Measurements from ENCODE around the gene RAI1.

The RAI1 gene

DNA sequence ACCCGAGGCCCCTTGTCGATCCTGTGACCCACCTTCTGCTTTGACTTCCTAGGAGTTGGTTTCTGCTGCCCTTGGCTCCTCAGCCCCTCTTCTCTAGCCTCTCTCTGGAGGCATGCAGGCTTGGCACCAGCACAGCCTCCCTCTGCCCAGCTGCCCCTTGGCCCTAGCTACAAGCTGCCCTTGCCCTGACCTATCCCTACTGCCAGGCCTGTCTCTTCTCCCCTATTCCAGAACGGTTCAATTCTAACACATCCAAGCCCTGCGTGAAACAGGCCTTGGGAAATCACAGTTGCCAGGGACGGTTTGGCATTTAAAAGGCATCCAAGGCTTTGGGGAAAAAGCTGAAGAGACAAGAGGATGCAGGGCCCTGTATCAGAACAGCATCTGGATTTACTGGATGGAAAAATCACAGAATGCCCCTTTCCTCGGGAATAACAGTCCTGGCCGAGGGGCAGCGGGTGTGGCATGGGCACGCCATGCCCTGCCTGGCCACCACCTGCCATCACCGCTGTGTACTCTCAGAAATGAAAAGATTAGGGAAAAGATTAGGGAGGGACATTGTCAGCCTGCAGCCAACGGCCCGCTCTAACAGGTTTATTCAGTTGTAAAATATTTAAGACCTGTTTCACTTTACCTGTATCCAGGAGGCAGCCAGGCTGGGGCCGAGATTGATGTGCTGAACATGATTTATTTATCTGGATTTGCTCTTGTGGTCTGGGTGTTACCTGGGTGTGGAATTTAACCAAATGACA, 15.8 kb downstream of the RAI1 start:
- no peak for FAIRE-seq
- DNase-seq (ENCODE audit: insufficient read length) = no peak
- TF ChIP-seq TAF1 (IDR thresholded peaks at IDR 0.05; ENCODE audit: borderline replicate concordance, low read depth, low read length) = no peak
- no peak for TF ChIP-seq POLR2A (IDR thresholded peaks at IDR 0.05; ENCODE audit: low read depth, low read length)
- no peak for TF ChIP-seq POLR2AphosphoS5 (IDR thresholded peaks at IDR 0.05; ENCODE audit: low read depth, low read length)

DNA sequence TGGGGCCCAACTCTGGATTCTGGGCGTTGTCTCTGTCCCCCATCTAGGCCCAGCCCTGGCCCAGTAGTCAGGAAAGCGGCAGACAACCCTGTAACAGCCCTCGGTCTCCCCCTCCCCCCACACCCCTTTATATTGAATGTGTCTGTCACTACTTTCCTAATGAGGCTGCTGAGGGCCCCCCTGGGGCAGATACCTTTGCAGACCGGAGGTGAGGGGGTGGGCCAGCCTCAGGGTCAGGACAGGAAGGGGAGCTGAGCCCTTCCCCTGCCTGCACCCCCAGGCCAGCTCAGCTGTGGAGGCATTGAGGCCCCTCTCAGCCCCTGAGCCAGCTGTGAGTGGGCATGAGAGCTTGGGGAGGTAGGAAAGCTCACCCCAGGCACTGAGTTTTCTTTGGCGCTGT, 17.1 kb downstream of the RAI1 start:
- DNase-seq (ENCODE audit: insufficient read length) (no peak), FAIRE-seq (no peak)
- TF ChIP-seq POLR2AphosphoS5 (IDR thresholded peaks at IDR 0.05; ENCODE audit: low read depth, low read length) (no peak), POLR2A (IDR thresholded peaks at IDR 0.05; ENCODE audit: low read depth, low read length) (no peak), TAF1 (IDR thresholded peaks at IDR 0.05; ENCODE audit: borderline replicate concordance, low read depth, low read length) (no peak)

DNA sequence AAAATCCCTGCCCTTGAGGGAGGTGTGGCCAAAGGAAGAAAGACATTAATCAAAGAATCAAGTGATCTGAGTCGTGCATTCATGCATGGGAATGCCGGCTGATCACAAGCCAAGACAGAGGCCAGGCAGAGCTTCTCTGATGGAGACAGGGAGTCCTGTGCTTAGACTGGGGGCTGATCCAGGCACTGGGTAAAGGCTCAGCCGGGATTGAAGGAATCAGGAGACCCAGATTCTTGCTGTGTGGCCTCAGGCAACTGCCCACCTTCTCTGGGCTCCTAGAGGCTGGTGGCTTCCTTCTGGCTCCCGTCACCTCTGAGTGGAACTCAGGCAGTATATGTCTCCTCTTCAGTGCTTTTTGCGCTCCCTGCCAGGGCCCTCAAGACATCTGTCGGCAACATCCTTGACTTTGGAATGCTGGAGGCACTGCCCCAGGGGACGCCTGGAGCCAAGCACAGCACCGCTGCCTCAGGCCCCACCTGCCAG, 17.7 kb downstream of the RAI1 start:
- FAIRE-seq = no peak
- TF ChIP-seq POLR2AphosphoS5 (IDR thresholded peaks at IDR 0.05; ENCODE audit: low read depth, low read length) (no peak), POLR2A (IDR thresholded peaks at IDR 0.05; ENCODE audit: low read depth, low read length) (no peak)
- no peak for DNase-seq (ENCODE audit: insufficient read length)

DNA sequence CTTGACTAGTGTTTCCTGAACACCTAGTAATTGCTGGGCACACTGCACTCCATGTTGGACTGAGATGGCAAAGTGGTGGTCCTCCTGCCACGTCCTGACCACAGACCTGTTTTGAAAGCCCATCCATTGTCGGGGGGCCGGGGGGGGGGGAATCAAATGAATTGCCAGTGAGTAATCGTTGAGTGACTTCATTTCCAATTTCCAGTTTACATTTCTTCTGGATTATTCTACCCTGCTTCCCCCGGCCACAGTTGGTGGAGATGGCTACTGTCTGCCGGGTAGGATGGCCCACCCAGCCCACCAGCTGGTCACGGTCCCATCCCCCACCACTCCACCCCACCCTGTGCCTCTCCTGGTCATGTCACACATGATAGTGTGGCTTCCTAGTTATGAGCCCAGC, 18.2 kb downstream of the RAI1 start:
- no peak for TF ChIP-seq POLR2AphosphoS5 (IDR thresholded peaks at IDR 0.05; ENCODE audit: low read depth, low read length)
- TF ChIP-seq TAF1 (IDR thresholded peaks at IDR 0.05; ENCODE audit: borderline replicate concordance, low read depth, low read length) = no peak
- no peak for TF ChIP-seq POLR2A (IDR thresholded peaks at IDR 0.05; ENCODE audit: low read depth, low read length)
- no peak for DNase-seq (ENCODE audit: insufficient read length)
- FAIRE-seq = no peak

DNA sequence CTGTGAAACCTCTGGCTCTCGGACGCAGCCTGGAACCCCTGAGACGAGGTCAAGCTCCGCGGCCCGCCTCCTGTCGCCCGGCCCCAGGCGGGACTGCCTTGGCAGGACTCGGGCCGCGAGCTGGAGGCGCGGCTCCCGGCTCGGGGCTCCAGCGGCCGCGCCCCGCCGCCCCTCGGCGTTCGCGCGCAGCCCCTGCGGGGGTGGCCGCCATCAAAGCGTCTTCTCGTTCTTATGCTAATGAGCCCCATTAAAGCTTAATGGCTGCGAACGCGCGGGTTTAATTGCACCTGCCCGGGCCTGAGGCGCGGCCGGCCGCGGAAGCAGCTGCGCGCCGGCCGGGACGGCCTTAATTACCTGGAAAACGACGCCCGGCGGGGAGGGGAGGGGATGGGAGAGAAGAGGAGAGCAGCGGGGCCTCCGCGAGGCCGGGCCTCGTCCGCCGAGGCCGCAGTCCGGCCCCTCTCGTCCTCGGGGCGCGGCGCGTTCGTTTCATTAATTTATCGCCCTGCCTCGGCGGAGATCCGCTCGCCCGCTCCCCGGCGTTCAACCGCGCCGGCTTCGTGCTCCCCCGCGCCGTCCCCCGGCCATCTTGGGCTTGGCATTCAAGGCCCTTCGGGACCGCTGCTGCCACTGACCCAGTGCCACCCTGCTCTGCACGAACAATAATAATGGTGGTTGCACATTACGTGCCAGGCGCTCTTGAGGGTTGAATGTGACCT, 19.2 kb downstream of the RAI1 start:
- TF ChIP-seq TAF1 (IDR thresholded peaks at IDR 0.05; ENCODE audit: borderline replicate concordance, low read depth, low read length) (no peak), POLR2A (IDR thresholded peaks at IDR 0.05; ENCODE audit: low read depth, low read length) (no peak), POLR2AphosphoS5 (IDR thresholded peaks at IDR 0.05; ENCODE audit: low read depth, low read length) (no peak)
- FAIRE-seq = no peak
- no peak for DNase-seq (ENCODE audit: insufficient read length)

DNA sequence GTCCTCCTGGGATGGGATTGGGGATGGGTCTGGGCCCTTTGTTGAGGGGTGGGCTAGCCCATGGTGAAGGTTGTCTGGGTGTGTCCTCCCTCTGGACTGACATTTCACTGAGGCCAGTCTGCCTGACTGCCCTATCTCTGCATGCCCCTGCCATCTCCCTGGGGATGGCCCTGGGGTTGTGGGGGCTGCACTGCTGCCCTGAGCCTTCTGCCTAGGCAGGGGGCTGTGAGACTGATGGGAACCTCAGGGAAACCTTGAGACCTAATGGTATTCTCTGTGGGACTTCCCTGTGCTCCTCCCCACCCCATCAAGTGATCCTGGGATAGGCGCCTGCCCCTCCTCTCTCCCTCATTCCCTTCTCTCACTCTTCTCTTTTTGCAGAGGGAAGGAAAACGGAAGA, 19.9 kb downstream of the RAI1 start:
- TF ChIP-seq TAF1 (IDR thresholded peaks at IDR 0.05; ENCODE audit: borderline replicate concordance, low read depth, low read length) (no peak), POLR2A (IDR thresholded peaks at IDR 0.05; ENCODE audit: low read depth, low read length) (no peak), POLR2AphosphoS5 (IDR thresholded peaks at IDR 0.05; ENCODE audit: low read depth, low read length) (no peak)
- DNase-seq (ENCODE audit: insufficient read length) = no peak
- no peak for FAIRE-seq

DNA sequence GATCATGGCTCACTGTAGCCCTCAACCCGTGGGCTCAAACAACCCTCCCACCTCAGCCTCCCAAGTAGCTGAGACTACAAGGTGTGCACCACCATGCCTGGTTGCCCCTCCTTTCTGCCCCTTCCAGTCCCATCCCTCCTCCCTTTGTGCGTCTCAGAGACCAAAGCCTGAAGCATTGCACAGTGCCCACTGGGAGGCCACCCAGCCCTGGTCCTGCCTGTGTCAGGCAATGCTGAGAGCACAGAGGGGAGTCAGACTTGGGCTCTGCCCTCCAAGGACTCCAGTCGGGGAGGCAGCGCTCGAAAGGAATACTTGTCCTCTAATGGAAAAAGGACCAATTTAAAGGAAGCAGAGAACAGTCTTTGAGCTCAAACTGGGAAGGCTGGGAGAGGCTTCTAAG, 20.4 kb downstream of the RAI1 start:
- no peak for TF ChIP-seq POLR2AphosphoS5 (IDR thresholded peaks at IDR 0.05; ENCODE audit: low read depth, low read length)
- no peak for TF ChIP-seq TAF1 (IDR thresholded peaks at IDR 0.05; ENCODE audit: borderline replicate concordance, low read depth, low read length)
- no peak for TF ChIP-seq POLR2A (IDR thresholded peaks at IDR 0.05; ENCODE audit: low read depth, low read length)
- DNase-seq (ENCODE audit: insufficient read length) (no peak), FAIRE-seq (no peak)

DNA sequence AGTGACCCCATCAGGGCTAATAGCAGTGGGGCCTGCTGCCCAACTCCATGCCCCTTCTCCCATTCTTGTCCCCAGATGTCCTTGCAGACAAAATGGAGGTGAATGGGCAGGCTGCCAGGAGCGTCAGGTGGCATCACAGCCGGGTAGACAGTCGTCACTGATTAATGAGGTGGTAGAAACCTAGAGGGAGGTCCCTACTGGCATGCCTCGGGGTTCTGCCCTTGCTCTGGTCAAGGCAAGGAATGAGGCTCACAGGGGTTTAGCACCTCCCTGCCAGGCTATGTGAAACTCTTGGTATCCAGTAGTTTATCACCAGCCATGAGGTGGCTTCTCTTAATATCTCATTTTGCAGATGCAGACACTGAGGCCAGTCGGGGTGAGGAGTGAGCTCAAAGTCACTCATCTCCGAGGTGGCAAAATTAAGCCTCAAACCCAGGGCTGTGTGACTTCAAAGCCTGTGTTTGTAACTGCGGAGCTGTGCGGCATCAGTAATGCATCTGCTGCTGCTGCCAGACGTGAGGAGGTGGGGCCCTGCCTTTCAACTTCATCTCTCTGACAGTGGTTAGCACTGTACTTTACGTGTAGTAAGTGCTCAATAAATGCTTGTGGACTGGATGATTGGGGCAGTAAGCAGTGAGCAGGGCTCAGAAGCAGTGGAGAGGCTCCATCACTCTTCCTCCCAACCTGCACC, 21.3 kb downstream of the RAI1 start:
- FAIRE-seq (no peak), DNase-seq (ENCODE audit: insufficient read length) (no peak)
- no peak for TF ChIP-seq TAF1 (IDR thresholded peaks at IDR 0.05; ENCODE audit: borderline replicate concordance, low read depth, low read length)
- no peak for TF ChIP-seq POLR2AphosphoS5 (IDR thresholded peaks at IDR 0.05; ENCODE audit: low read depth, low read length)
- TF ChIP-seq POLR2A (IDR thresholded peaks at IDR 0.05; ENCODE audit: low read depth, low read length) = no peak

DNA sequence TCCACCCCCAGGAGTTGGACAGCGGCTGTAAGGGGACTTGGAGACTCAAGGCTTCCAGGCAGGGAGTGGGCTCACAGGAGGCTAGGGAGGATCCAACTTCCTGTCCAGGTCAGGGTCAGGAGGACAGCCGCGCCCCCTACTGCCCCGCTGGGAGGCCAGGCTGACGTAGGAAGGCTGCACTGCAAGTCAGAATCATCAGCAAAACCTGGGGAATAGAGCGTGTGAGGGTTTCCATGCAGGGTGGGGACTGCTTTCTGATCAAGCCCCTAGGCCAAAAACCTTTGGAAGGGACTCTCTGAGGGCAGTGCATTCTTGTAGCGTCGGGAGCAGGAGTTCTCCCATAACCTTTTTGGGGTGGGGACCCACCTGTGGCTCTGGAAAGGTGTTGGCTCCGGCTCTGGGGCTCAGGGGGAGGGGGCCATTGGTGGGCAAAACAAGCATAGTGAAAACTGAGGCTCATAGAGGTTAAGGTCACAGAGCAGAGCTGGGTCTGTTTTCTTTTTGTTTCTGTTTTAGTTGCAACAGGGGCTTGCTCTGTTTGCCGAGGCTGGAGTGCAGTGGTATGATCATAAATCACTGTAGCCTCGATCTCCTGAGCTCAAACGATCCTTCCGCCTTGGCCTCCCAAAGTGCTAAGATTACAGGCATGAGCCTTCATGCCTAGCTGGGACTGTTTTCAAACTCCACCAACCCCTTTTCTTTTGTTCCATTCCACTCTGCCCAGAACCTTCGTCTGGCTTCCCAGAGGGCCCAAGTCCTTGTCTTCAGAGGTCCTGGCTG, 22.1 kb downstream of the RAI1 start:
- FAIRE-seq (no peak), DNase-seq (ENCODE audit: insufficient read length) (no peak)
- no peak for TF ChIP-seq POLR2A (IDR thresholded peaks at IDR 0.05; ENCODE audit: low read depth, low read length)
- TF ChIP-seq TAF1 (IDR thresholded peaks at IDR 0.05; ENCODE audit: borderline replicate concordance, low read depth, low read length) = no peak
- TF ChIP-seq POLR2AphosphoS5 (IDR thresholded peaks at IDR 0.05; ENCODE audit: low read depth, low read length) = no peak

DNA sequence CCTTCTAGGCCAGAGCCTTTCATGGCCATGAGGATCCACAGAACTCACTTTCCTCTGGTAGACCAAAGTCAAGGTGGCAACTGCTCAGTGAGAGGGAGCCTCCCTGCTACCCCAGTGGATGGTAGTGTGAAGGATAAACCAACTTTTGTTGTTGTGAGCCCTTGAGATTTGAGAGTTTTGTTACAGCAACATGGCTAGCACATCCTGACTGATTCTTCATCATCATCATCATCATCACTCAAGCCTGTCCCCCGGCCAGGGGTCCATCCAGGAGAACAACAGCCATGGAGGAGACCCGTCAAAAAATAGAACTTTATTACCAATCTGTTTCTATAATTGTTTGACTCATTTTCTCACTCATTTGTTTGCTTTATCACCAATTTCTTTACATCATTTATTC, 23.7 kb downstream of the RAI1 start:
- no peak for FAIRE-seq
- TF ChIP-seq POLR2AphosphoS5 (IDR thresholded peaks at IDR 0.05; ENCODE audit: low read depth, low read length) (no peak), TAF1 (IDR thresholded peaks at IDR 0.05; ENCODE audit: borderline replicate concordance, low read depth, low read length) (no peak), POLR2A (IDR thresholded peaks at IDR 0.05; ENCODE audit: low read depth, low read length) (no peak)
- DNase-seq (ENCODE audit: insufficient read length) = no peak
